ENCODE results near the gene GNG2.

GNG2 gene

DNA sequence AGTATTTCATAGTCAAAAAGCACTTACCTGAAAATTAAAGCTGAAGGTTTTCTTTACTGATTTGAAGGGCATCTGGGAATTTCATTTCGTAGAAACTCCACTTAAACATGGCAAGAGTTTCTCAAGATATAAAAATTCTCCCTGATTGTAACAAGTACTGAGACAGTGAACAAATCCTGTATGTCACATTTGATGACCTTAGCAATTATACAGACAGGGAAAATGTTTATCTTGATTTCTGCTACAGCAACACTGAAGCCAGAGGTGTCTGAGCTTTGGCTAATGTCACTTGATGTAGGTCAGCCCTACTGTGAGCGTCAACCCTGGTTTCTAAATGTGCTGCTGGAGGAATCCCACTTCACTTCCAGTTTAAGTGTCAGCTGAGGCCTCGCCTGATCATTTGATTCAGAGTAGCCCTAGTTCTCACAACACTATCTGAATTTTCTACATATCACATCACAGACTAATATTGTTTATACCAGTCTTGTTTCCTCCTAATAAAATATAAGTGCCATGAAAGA, 149.8 kb downstream of the GNG2 start:
- no peaks in the 10 kb centered on the region for H3K9me3 ChIP-seq (ENCODE audit: insufficient read depth, low read depth, low read length)
- WGBS = 96% methylated on average over 3 of the region's 3 CpGs
- peaks cover 31% of the 10 kb centered on the region for H3K4me1 ChIP-seq (ENCODE audit: insufficient read depth, low read length)
- H3K9ac ChIP-seq (ENCODE audit: low read depth, low read length) = no peak overlapping the region
- H3K36me3 ChIP-seq (ENCODE audit: insufficient read depth, low read length) = peaks cover 70% of the 10 kb centered on the region
- H3K27me3 ChIP-seq (ENCODE audit: insufficient read depth, low read length) = no peaks in the 10 kb centered on the region
- H3K4me3 ChIP-seq (ENCODE audit: low read length) = no peak overlapping the region
- no peak overlapping the region for H3K27ac ChIP-seq (ENCODE audit: low read depth, low read length)

DNA sequence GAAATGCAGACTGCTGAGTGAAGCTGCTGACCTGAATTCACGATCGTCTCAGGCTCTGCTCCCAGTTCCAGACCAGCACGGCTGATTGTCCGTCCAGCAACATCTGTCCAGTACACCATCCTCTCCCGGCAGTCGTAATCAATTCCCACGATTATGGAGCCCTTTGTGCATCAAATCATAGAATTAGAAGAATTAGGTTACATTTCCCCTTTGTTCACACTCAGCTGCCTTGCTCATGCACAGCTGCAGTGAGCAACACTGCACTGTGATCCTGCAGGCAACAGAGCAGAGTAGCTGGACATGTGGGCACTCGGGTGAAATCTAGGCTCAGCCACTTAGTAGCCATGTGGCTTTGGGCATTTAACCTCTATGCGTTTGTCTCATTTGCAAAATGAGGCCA, 151.1 kb downstream of the GNG2 start:
- 95% methylated on average over 9 of the region's 9 CpGs for WGBS
- no peak overlapping the region for H3K9ac ChIP-seq (ENCODE audit: low read depth, low read length)
- H3K4me3 ChIP-seq (ENCODE audit: low read length) = no peak overlapping the region
- H3K9me3 ChIP-seq (ENCODE audit: insufficient read depth, low read depth, low read length) = no peaks in the 10 kb centered on the region
- peaks cover 57% of the 10 kb centered on the region for H3K36me3 ChIP-seq (ENCODE audit: insufficient read depth, low read length)
- no peak overlapping the region for H3K27ac ChIP-seq (ENCODE audit: low read depth, low read length)
- H3K4me1 ChIP-seq (ENCODE audit: insufficient read depth, low read length) = peaks cover 30% of the 10 kb centered on the region
- H3K27me3 ChIP-seq (ENCODE audit: insufficient read depth, low read length) = no peaks in the 10 kb centered on the region

GRCh38 chr14:52012635-52013034, 152.2 kb downstream of the GNG2 start:
- Histone ChIP-seq H3K36me3 (ENCODE audit: insufficient read depth, low read length) (peaks cover 46% of the 10 kb centered on the region), H3K9me3 (ENCODE audit: insufficient read depth, low read depth, low read length) (no peaks in the 10 kb centered on the region), H3K27me3 (ENCODE audit: insufficient read depth, low read length) (no peaks in the 10 kb centered on the region), H3K9ac (ENCODE audit: low read depth, low read length) (no peak overlapping the region), H3K4me3 (ENCODE audit: low read length) (no peak overlapping the region), H3K27ac (ENCODE audit: low read depth, low read length) (no peak overlapping the region; the same call in 1 of the 2 replicates), H3K4me1 (ENCODE audit: insufficient read depth, low read length) (peaks cover 26% of the 10 kb centered on the region)
- 70% methylated on average over 4 of the region's 4 CpGs for WGBS

- Histone ChIP-seq H3K9me3 (ENCODE audit: insufficient read depth, low read depth, low read length) (no peaks in the 10 kb centered on the region), H3K9ac (ENCODE audit: low read depth, low read length) (no peak overlapping the region), H3K27me3 (ENCODE audit: insufficient read depth, low read length) (no peaks in the 10 kb centered on the region), H3K27ac (ENCODE audit: low read depth, low read length) (no peak overlapping the region), H3K36me3 (ENCODE audit: insufficient read depth, low read length) (peaks cover 31% of the 10 kb centered on the region), H3K4me3 (ENCODE audit: low read length) (no peak overlapping the region), H3K4me1 (ENCODE audit: insufficient read depth, low read length) (peaks cover 26% of the 10 kb centered on the region)
- WGBS = 72% methylated on average over 9 of the region's 11 CpGs
These were observed 153.7 kb downstream of the GNG2 start for GRCh38 chr14:52013984-52014600.

DNA sequence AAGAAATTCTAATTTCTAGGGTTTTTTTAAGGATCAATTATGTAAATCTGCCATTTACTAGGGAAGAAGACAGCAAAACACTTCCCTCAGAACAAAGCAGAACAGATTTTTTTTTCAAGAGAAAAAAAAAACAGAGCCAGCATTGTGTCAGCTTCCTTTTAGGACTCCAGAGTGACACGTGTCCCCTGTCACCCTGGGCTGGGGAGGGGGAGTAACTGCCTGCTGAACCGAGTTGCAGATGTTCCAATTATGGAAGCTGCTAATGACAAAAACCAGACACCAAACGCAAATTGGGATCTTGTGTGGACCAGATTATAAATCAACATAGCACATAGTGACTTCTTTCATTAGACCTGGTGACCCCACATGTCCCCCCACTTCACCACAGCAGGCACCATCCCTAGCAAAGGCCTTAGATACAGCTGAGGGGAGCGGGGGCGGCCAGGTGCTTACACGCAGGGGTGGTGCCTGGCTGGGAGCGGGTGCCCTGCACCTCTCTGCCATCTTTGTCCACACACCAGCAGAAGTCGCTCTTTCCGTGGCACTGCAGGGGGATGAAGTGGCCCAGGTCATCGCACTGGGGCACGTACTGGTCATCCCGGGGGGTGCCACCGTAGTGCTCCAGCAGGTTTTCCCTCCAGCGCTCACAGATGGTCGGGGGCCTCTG, 154.3 kb downstream of the GNG2 start:
- H3K4me3 ChIP-seq (ENCODE audit: low read length) = no peak overlapping the region
- peaks cover 25% of the 10 kb centered on the region for H3K36me3 ChIP-seq (ENCODE audit: insufficient read depth, low read length)
- H3K27me3 ChIP-seq (ENCODE audit: insufficient read depth, low read length) = no peaks in the 10 kb centered on the region
- peaks cover 26% of the 10 kb centered on the region for H3K4me1 ChIP-seq (ENCODE audit: insufficient read depth, low read length)
- 93% methylated on average over 15 of the region's 15 CpGs for WGBS
- H3K9ac ChIP-seq (ENCODE audit: low read depth, low read length) = no peak overlapping the region
- no peak overlapping the region for H3K27ac ChIP-seq (ENCODE audit: low read depth, low read length)
- no peaks in the 10 kb centered on the region for H3K9me3 ChIP-seq (ENCODE audit: insufficient read depth, low read depth, low read length)

DNA sequence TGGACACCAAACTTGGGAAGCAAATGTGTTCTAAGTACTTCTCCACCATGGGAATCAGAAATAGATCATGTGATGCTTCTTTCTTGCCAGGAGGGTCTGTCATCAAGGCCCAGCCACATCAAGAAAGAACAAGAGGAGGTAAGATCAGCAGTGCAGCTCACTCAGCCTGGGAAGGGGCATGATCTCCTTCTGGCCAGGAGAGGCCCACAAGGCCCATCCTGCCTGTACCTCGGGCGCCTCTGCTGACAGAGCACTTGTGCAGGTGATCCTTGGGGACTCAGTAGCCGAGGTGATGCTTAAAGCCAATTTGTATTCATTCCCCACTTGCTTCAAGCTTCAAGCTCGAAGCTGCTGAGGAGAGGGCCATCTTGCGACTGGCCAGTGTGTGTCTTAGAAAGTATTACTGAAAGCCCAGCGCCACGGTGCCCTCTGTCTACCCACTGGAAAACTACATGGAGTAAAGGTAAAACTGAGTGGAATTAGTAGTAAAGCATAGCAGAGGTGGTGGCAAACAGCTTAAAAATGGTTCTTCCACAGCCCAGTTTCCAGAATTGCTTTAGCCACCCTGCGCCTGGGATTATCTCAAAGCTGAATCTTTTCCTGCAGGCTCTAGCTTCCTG, 155.1 kb downstream of the GNG2 start:
- H3K36me3 ChIP-seq (ENCODE audit: insufficient read depth, low read length) = peaks cover 17% of the 10 kb centered on the region
- WGBS = 81% methylated on average over 8 of the region's 8 CpGs
- H3K27ac ChIP-seq (ENCODE audit: low read depth, low read length) = no peak overlapping the region
- H3K9ac ChIP-seq (ENCODE audit: low read depth, low read length) = no peak overlapping the region
- no peaks in the 10 kb centered on the region for H3K27me3 ChIP-seq (ENCODE audit: insufficient read depth, low read length)
- H3K4me3 ChIP-seq (ENCODE audit: low read length) = no peak overlapping the region
- peaks cover 28% of the 10 kb centered on the region for H3K4me1 ChIP-seq (ENCODE audit: insufficient read depth, low read length)
- no peaks in the 10 kb centered on the region for H3K9me3 ChIP-seq (ENCODE audit: insufficient read depth, low read depth, low read length)

DNA sequence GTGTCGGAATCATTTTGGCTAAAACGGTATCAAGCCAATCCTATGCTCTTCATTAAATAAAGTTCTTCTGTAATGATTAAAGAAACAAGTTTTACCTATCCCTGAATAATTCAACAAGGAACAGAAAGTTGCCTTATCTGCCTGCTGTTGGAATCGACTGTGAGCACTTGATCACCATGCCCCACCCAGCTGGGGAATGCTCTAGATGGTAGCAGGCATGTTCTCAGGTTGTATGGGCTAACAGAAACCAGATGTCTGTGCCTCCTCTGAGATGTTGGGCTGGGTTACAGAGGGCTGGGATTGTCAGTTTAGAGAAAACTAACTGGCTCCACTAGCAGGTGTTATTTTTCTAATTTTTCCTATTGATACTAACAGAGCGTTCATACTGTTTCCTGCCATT, 157.8 kb downstream of the GNG2 start:
- Histone ChIP-seq H3K27ac (ENCODE audit: low read depth, low read length) (no peak overlapping the region), H3K9me3 (ENCODE audit: insufficient read depth, low read depth, low read length) (no peaks in the 10 kb centered on the region), H3K36me3 (ENCODE audit: insufficient read depth, low read length) (no peaks in the 10 kb centered on the region), H3K4me3 (ENCODE audit: low read length) (no peak overlapping the region), H3K9ac (ENCODE audit: low read depth, low read length) (no peak overlapping the region), H3K27me3 (ENCODE audit: insufficient read depth, low read length) (no peaks in the 10 kb centered on the region), H3K4me1 (ENCODE audit: insufficient read depth, low read length) (peaks cover 35% of the 10 kb centered on the region)
- 92% methylated on average over 3 of the region's 4 CpGs for WGBS

- Histone ChIP-seq H3K4me3 (ENCODE audit: low read length) (no peak overlapping the region), H3K27ac (ENCODE audit: low read depth, low read length) (no peak overlapping the region), H3K9me3 (ENCODE audit: insufficient read depth, low read depth, low read length) (no peaks in the 10 kb centered on the region; the same call in 1 of the 2 replicates), H3K4me1 (ENCODE audit: insufficient read depth, low read length) (peaks cover 28% of the 10 kb centered on the region), H3K36me3 (ENCODE audit: insufficient read depth, low read length) (no peaks in the 10 kb centered on the region), H3K27me3 (ENCODE audit: insufficient read depth, low read length) (no peaks in the 10 kb centered on the region), H3K9ac (ENCODE audit: low read depth, low read length) (no peak overlapping the region)
- WGBS = 96% methylated on average over 8 of the region's 8 CpGs
These were observed 158.6 kb downstream of the GNG2 start for GRCh38 chr14:52018970-52019369.
